HFF-Myc (cell line): ENCODE data around the gene PXYLP1.

Source experiments
- DNase-seq: peaks from one replicate; pipeline ENCODE4 v3.0.0-alpha.2; 2011; ENCODE audit warnings: low read depth; ENCODE audit errors: extremely low read depth
- H3K4me3 ChIP-seq: replicated peaks from 2 replicates; pipeline ENCODE4 v1.5.1; 2011; ENCODE audit warnings: low read depth, mild to moderate bottlenecking, control low read depth, low read length
- TF ChIP-seq, protein P1 (sequence below): IDR thresholded peaks from 2 replicates; pipeline ENCODE4 v1.5.1; 2012; ENCODE audit warnings: mild to moderate bottlenecking, low read depth, low read length, control low read depth; ENCODE audit errors: missing control alignments

PXYLP1 gene

DNA sequence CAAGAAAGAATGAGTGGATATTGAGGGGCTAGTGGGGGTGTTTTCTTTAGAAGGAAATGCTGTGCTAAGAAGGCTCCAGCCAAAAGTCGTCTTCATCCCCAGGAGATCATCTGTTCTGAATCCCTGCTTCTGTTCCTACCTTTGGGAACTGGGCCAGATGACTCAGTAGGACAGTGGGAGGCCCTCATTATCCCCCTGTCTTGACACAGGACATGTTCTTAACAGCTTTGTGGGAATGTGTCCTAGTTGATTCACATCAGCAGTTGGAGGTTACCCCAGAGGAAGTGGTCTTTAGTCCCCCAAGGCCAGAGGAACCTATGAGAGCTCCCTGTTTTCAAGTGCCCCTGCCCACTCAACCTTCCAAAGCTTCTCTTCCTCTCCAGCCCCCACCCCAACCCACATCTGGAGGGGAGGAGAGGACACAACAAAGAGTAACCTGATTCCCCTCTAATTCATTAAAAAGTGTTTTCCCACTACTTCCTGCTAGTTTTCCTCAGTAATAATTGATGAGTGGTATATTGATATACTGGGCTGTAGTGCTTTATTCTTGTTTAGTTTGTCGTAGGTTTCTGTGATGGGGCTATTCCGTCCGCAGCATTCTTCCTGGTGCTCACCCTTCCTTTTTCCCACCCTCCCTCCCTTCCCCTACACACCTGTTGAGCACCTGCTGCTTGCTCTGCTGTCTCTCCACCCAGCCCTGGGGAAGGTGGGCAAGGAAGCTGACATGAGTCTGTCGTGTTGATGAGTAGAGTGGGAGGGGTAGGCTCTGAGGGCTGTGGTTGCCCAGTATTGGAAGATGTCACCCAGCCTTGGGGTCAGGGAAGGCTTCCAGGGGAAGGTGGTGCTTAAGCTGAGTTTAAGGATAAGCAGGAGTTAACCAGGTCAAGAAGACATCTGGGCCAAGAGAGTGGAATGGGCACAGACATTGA, 9.3 kb downstream of the PXYLP1 start:
- H3K4me3 ChIP-seq = no peak overlapping the region
- DNase-seq = peak; percentile 60
- TF ChIP-seq, protein P1, sequence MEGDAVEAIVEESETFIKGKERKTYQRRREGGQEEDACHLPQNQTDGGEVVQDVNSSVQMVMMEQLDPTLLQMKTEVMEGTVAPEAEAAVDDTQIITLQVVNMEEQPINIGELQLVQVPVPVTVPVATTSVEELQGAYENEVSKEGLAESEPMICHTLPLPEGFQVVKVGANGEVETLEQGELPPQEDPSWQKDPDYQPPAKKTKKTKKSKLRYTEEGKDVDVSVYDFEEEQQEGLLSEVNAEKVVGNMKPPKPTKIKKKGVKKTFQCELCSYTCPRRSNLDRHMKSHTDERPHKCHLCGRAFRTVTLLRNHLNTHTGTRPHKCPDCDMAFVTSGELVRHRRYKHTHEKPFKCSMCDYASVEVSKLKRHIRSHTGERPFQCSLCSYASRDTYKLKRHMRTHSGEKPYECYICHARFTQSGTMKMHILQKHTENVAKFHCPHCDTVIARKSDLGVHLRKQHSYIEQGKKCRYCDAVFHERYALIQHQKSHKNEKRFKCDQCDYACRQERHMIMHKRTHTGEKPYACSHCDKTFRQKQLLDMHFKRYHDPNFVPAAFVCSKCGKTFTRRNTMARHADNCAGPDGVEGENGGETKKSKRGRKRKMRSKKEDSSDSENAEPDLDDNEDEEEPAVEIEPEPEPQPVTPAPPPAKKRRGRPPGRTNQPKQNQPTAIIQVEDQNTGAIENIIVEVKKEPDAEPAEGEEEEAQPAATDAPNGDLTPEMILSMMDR = no peak

DNA sequence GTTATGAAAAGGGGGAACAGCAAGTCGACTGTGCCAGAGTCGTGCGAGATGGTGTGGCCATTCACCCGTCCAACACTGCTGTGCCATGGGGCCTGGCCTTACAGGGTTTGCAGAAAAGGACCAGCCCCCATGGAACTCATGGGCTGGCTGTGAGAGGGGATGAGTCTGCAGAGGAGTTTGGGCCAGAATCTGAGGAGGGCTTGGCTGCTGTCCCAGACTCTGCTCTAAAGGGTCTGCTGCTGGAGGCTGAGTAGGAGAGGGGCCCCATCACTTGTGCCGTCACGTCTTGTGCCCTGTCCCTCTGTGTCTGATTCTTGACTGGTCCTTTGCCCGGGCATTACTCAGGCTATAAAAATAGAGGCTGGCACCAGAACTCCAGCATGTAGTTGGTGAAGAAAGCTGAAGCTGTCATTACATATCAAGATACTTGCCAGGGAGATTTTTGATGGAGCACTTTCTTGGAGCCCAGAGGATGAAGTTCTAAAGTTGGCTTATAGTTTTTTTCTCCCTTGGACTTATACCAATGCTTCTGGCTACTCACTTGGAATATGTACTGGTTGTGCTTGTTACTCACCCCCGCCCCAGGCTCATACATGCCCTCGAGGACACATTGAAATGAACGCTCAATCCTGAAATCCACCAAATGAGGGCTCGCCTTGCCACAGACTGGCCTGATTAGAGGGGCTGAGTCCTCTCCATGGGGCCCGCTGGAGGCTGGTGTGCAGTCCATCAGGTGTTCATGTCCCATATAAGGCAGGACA, 10.2 kb downstream of the PXYLP1 start:
- TF ChIP-seq, protein P1 = no peak
- no peak overlapping the region for H3K4me3 ChIP-seq
- no peak for DNase-seq

DNA sequence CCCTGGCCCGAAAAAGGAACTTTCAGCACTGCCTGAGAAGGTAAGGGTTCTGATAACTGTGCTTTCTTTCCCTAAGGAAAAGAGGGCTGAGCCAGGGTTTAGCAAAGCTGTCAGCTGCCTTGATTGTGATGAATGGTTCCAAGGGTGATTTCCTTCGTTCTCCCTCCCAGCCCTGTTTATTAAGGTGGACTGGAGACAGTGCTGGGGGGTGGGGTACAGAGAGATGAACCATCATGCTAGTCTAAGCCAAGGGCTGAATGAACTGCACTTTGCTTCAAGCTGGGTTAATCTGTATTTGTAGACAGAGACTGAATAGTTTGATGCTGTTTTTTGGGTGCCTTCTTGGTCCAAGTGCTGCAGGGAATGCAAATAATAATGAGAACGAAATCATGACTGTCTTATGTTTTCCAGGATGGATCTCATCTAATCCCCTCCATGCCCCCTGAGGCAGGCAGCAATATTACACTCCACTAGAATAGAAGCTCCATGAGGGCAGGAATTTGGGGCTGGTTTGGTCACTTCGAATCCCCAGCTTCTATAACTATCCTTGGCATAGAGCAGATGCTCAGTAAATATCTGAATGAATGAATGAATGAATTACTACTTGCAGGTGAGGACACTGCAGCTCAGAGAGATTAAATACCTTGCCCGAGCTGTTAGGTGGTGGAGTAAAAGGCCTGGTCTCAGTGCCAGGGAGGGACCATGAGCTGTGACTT, 10.9 kb downstream of the PXYLP1 start:
- TF ChIP-seq, protein P1 = no peak
- no peak for DNase-seq
- no peak overlapping the region for H3K4me3 ChIP-seq

DNA sequence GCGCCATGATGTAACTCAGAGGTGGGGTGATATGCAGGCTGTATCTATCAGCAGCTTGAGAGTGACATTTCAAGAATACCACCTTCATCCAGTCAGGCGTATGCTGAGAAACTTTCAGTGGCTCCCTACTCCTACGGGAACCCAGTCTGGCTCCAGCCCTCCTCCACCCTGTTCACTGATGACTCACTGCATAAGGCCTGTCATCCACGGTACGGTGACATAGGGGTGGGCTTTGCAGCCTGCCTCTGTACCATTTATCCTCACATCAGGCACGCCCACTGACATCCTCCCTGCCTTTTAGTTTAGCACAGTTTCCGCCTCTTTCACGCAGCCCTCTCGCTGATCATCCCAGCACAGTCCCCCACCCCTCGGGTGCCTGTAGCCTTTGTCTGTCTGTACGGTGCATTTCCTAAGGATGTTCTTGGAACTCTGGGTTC, 11.7 kb downstream of the PXYLP1 start:
- no peak overlapping the region for H3K4me3 ChIP-seq
- no peak for DNase-seq
- TF ChIP-seq, protein P1 = no peak

DNA sequence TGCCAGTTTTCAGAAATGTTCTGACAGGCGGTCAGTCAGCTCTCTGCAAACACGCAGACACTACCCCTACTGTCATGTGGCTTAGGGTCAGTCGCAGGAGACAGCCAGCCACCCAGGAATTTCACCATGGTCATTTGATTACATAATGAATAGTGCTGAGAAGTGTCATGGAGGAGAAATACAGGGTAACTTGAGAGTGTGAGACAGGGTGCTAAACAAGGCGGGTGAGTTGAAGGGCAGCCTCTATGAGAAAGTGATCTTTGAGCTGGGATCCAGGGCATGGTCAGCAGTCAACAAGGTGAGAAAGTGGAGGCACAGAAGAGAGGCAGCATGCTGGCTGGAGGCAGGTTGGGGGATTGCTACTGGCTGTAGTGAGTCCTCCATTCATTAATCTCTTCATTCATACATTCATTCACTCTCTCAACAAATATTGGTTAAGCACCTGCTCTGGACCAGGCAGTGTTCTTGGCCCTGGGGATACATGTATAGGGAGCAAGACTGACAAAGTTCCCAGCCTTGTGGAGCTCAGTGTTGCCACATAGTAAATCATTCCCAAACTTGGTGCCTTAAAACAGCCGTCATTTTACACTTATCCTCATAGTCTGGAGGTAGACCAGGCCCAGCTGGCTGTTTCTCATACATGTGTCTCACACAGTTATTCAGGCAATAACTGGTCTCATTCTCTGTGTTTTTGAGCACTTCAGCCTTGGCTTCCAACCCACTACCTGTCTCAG, 14.8 kb downstream of the PXYLP1 start:
- DNase-seq = no peak
- H3K4me3 ChIP-seq = no peak overlapping the region
- TF ChIP-seq, protein P1 = no peak

DNA sequence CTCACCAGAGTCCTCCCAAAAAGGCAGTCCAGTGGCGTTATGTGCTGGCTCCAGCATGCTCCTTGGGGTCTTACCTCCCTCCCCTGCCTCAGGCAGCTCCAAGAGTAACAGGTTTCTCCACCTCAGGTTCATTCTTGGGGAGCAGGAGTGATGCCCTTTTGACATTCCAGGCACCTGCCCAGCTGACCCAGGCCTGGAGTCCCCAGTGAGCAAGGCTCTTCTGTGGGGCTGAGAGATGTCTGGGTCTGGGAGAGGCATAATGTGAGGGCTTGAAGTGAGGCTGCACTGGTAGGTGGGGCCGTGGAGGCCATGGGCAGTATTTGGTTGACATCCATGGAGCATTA, 15.3 kb downstream of the PXYLP1 start:
- TF ChIP-seq, protein P1 = no peak
- no peak for DNase-seq
- H3K4me3 ChIP-seq = no peak overlapping the region
